ENCODE data around the gene TRAPPC1. TPM values are rescaled to one million over a fixed set of nuclear protein-coding genes. Genes with fewer than 3 reads are reported as not detected.

Gene TRAPPC1
- polyA plus RNA-seq, 4 donors: 103 to 152 (median 118) TPM

DNA sequence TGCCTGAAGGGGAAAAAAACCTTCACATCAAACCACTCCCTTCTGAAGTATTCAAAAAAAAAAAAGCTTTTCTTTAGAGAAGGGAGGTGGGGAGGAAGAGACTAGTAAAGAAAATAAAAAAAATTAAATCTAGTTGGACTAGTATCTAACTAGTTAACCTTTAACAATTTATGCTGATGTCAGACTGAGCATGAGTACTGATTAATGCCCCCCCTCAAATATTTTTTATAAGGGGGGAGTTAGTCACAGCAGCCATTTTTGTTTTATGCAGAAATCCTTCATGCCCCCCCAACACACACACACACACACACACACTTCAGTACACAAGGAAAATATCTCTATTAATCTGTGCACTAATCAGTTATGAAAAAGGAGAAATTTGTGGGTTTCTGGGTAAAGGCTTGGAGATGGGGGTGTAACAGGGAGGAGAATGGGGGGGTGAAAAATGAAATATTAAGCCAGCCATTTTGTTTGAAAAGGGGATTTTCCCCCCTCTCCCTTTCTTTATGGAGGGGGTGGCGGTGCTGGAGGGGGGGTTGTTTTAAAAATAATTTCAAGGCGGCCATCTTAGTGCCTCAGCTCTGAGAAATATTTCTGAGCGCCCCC, 47.9 kb downstream of the TRAPPC1 start:
- peaks cover 2 to 59% (median 16%) of the 10 kb centered on the region in 3 donors for H3K4me1 ChIP-seq (ENCODE audit: control insufficient read depth in 3 of 3, insufficient read depth in 2 of 3, low read depth in 1 of 3, low read length in 2 of 3)
- 0 to 2% (median 0%) methylated on average over 2 to 3 of the region's 3 CpGs for WGBS, 3 donors
- peak overlapping the region in 1 of 3 donors; percentile 74 for H3K27ac ChIP-seq (ENCODE audit: low read depth in 1 of 3, low read length in 2 of 3)

DNA sequence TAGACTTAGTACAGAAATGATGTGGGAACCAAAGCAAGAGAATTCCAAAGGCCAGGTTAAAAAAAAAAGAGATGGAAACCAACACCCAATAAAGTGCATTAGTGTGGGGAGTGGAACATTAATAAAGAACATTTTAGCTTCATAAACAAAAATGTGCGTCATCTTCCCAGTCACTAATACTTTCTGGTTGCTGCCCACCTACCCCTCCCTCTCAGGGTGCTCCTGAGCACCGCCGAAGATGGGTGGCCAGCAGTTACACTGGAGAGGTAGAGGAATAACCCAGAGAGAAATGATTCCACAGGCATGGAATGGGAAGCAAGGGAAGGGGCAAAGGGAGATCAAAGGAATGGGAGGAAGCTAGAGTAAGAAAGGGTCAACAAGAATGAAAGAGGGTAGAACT, 49.1 kb downstream of the TRAPPC1 start:
- Histone ChIP-seq H3K9me3 (ENCODE audit: control insufficient read depth in 2 of 2, insufficient read depth in 1 of 2, low read depth in 1 of 2, low read length in 1 of 2) (no peaks in the 10 kb centered on the region), H3K36me3 (ENCODE audit: control insufficient read depth in 3 of 3, insufficient read depth in 2 of 3, low read depth in 1 of 3, low read length in 3 of 3) (peaks cover 0 to 21% (median 4%) of the 10 kb centered on the region in 3 donors), H3K27me3 (ENCODE audit: control insufficient read depth in 3 of 3, insufficient read depth in 3 of 3, low read length in 3 of 3) (no peaks in the 10 kb centered on the region), H3K27ac (ENCODE audit: low read depth in 1 of 3, low read length in 2 of 3) (peak overlapping the region; percentile 3 to 52 (median 11)), H3K4me1 (ENCODE audit: control insufficient read depth in 3 of 3, insufficient read depth in 2 of 3, low read depth in 1 of 3, low read length in 2 of 3) (peaks cover 2 to 48% (median 6%) of the 10 kb centered on the region in 3 donors), H3K4me3 (ENCODE audit: low read depth in 1 of 3, low read length in 3 of 3) (no peak overlapping the region)
- WGBS, 3 donors: 68 to 87% (median 77%) methylated on average over 3 of the region's 3 CpGs
- no peak for DNase-seq
- FAIRE-seq: no peak

More for the DNA sequence above, 47.9 kb downstream of the TRAPPC1 start:
- peak in 1 of 2 donors; percentile 66 for DNase-seq
- no peak for FAIRE-seq
- no peaks in the 10 kb centered on the region for H3K9me3 ChIP-seq (ENCODE audit: control insufficient read depth in 2 of 2, insufficient read depth in 1 of 2, low read depth in 1 of 2, low read length in 1 of 2)
- H3K27me3 ChIP-seq (ENCODE audit: control insufficient read depth in 3 of 3, insufficient read depth in 3 of 3, low read length in 3 of 3): no peaks in the 10 kb centered on the region
- peak overlapping the region in 1 of 3 donors; percentile 52 for H3K4me3 ChIP-seq (ENCODE audit: low read depth in 1 of 3, low read length in 3 of 3)
- H3K36me3 ChIP-seq (ENCODE audit: control insufficient read depth in 3 of 3, insufficient read depth in 2 of 3, low read depth in 1 of 3, low read length in 3 of 3): peaks cover 0 to 17% (median 4%) of the 10 kb centered on the region in 3 donors

DNA sequence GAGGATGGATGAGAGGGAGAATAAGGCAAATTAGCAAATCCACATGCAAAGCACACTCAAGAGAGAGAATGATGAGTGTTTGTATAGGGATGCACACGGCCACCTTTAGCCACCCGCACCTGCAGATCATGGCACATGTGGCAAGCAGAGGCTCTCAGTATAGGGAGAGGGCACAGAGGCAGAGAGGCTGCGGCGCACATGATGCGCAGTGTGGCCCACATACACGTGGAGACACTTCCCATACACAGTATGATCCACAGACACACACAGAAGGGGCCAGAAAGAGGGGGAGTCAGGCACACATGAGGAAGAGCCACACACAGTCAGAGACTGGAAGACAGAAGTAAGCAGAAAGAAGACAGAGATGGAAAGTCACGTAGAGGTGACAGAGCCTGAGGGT, 49.7 kb downstream of the TRAPPC1 start:
- H3K27ac ChIP-seq (ENCODE audit: low read depth in 1 of 3, low read length in 2 of 3): peak overlapping the region in 2 of 3 donors; percentile 3 to 11
- no peaks in the 10 kb centered on the region for H3K27me3 ChIP-seq (ENCODE audit: control insufficient read depth in 3 of 3, insufficient read depth in 3 of 3, low read length in 3 of 3)
- H3K9me3 ChIP-seq (ENCODE audit: control insufficient read depth in 2 of 2, insufficient read depth in 1 of 2, low read depth in 1 of 2, low read length in 1 of 2): no peaks in the 10 kb centered on the region
- H3K4me3 ChIP-seq (ENCODE audit: low read depth in 1 of 3, low read length in 3 of 3): no peak overlapping the region
- 76 to 78% (median 76%) methylated on average over 7 of the region's 7 CpGs for WGBS, 3 donors
- FAIRE-seq (no peak), DNase-seq (no peak)
- H3K36me3 ChIP-seq (ENCODE audit: control insufficient read depth in 3 of 3, insufficient read depth in 2 of 3, low read depth in 1 of 3, low read length in 3 of 3): peaks cover 0 to 21% (median 4%) of the 10 kb centered on the region in 3 donors
- peaks cover 2 to 48% (median 6%) of the 10 kb centered on the region in 3 donors for H3K4me1 ChIP-seq (ENCODE audit: control insufficient read depth in 3 of 3, insufficient read depth in 2 of 3, low read depth in 1 of 3, low read length in 2 of 3)

DNA sequence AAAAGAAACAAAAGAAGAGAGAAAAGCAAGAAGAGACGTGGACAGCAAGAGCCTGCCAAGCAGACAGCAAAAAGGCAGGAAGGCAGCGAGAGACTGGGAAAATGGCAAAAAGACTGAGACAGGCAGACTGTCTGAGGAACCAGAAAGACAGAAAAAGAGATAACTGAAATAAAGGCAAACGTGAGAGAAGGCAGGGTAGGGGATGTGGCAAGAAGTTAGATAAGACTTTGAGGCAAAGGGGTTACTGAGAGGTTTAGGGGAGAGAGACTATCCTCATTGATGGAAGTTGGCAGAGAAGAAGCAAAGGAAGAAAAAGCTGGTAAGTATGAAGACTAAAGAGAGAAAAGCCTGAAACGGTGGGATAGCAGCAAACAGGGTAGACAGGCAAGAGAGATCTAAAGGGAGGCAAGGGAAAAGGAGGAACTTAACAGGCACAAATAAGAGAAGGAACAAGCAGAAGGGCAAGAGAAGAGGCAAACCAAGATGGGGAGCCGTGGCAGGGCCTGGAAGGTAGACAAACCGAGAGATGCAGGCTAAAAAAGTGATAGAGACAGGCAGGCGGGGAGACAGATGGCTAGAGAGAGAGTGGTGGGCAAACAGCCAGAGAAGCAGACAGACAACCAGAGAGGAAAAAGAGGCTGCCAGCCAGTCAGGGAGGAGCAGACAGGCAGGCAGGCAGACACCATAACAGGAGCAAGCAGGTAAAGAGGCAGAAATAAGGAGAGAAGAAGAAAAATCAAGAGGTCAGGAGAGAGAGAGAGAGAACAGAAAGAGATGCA, 50.3 kb downstream of the TRAPPC1 start:
- Histone ChIP-seq H3K4me1 (ENCODE audit: control insufficient read depth in 3 of 3, insufficient read depth in 2 of 3, low read depth in 1 of 3, low read length in 2 of 3) (peaks cover 2 to 43% (median 4%) of the 10 kb centered on the region in 3 donors), H3K9me3 (ENCODE audit: control insufficient read depth in 2 of 2, insufficient read depth in 1 of 2, low read depth in 1 of 2, low read length in 1 of 2) (no peaks in the 10 kb centered on the region), H3K27ac (ENCODE audit: low read depth in 1 of 3, low read length in 2 of 3) (peak overlapping the region in 1 of 3 donors; percentile 41), H3K4me3 (ENCODE audit: low read depth in 1 of 3, low read length in 3 of 3) (no peak overlapping the region), H3K36me3 (ENCODE audit: control insufficient read depth in 3 of 3, insufficient read depth in 2 of 3, low read depth in 1 of 3, low read length in 3 of 3) (peaks cover 0 to 21% (median 4%) of the 10 kb centered on the region in 3 donors), H3K27me3 (ENCODE audit: control insufficient read depth in 3 of 3, insufficient read depth in 3 of 3, low read length in 3 of 3) (no peaks in the 10 kb centered on the region)
- DNase-seq (no peak), FAIRE-seq (no peak)
- WGBS, 3 donors: 54 to 78% (median 66%) methylated on average over 7 of the region's 7 CpGs

Other genes starting within 250 kb of the TRAPPC1 start
- gene TP53, start 244.5 kb downstream of the TRAPPC1 start, polyA plus RNA-seq: 10 to 100 TPM in 2 of 4 donors, 1 to 10 TPM in 2; 8.7 to 51.8 (median 26.3) TPM
- 10 to 100 TPM in 3 of 4 donors, 1 to 10 TPM in 1; 7.1 to 17.7 (median 11.2) TPM for gene WRAP53, start 243.5 kb downstream of the TRAPPC1 start, polyA plus RNA-seq
- gene EFNB3, start 226.7 kb downstream of the TRAPPC1 start, polyA plus RNA-seq: 1 to 10 TPM in 2 of 4 donors, not detected in 2; 1.1 to 2.0 TPM
- gene DNAH2, start 214.2 kb downstream of the TRAPPC1 start, polyA plus RNA-seq: under 1 TPM in 2 of 4 donors, not detected in 2; 0.04 to 0.09 TPM
- gene KDM6B, start 97.7 kb downstream of the TRAPPC1 start, polyA plus RNA-seq: 10 to 100 TPM in 3 of 4 donors, 1 to 10 TPM in 1; 8.4 to 26.1 (median 16.7) TPM
- gene TMEM88, start 76.9 kb downstream of the TRAPPC1 start, polyA plus RNA-seq: 10 to 100 TPM in 1 of 4 donors, 1 to 10 TPM in 3; 3.8 to 17.5 (median 7.3) TPM
- gene NAA38, start 74.4 kb downstream of the TRAPPC1 start, polyA plus RNA-seq: 100 to 1,000 TPM in 1 of 4 donors, 10 to 100 TPM in 3; 40.1 to 142 (median 73.4) TPM
- gene CYB5D1, start 73.9 kb downstream of the TRAPPC1 start, polyA plus RNA-seq: 10 to 100 TPM in 1 of 4 donors, 1 to 10 TPM in 3; 4.9 to 13.0 (median 6.4) TPM
- 10 to 100 TPM; 23.7 to 60.4 (median 36.7) TPM for gene CHD3, start 43.2 kb downstream of the TRAPPC1 start, polyA plus RNA-seq
- 1 to 10 TPM; 1.9 to 3.0 (median 2.5) TPM for gene RNF227, start 15.7 kb downstream of the TRAPPC1 start, polyA plus RNA-seq
- gene KCNAB3, start 2.1 kb downstream of the TRAPPC1 start, polyA plus RNA-seq: 1 to 10 TPM; 1.3 to 3.9 (median 1.7) TPM
- 10 to 100 TPM; 18.4 to 24.6 (median 24.0) TPM for gene CNTROB, start 260 bp upstream of the TRAPPC1 start, polyA plus RNA-seq
- gene GUCY2D, start 70.7 kb upstream of the TRAPPC1 start, polyA plus RNA-seq: under 1 TPM in 1 of 4 donors, not detected in 3; 0.81 TPM
- 1 to 10 TPM in 2 of 4 donors, under 1 TPM in 2; 0.31 to 2.0 (median 1.2) TPM for gene ALOX15B, start 107.1 kb upstream of the TRAPPC1 start, polyA plus RNA-seq
- 1 to 10 TPM in 1 of 4 donors, under 1 TPM in 3; 0.45 to 3.0 (median 0.73) TPM for gene ALOX12B, start 155.8 kb upstream of the TRAPPC1 start, polyA plus RNA-seq
- 1 to 10 TPM in 1 of 4 donors, under 1 TPM in 1, not detected in 2; 0.13 to 1.6 TPM for gene ALOXE3, start 186.6 kb upstream of the TRAPPC1 start, polyA plus RNA-seq
- gene HES7, start 192.2 kb upstream of the TRAPPC1 start, polyA plus RNA-seq: under 1 TPM in 1 of 4 donors, not detected in 3; 0.06 TPM
- 10 to 100 TPM; 17.3 to 79.4 (median 54.0) TPM for gene PER1, start 220.5 kb upstream of the TRAPPC1 start, polyA plus RNA-seq
- 10 to 100 TPM; 27.5 to 75.9 (median 46.7) TPM for gene VAMP2, start 231.0 kb upstream of the TRAPPC1 start, polyA plus RNA-seq
- 10 to 100 TPM in 2 of 4 donors, 1 to 10 TPM in 1, under 1 TPM in 1; 0.89 to 14.9 (median 7.4) TPM for gene TMEM107, start 244.4 kb upstream of the TRAPPC1 start, polyA plus RNA-seq

All from small intestine (tissue), 7 donors.